H1 (cell line): ENCODE measurements around the gene PDSS1. TPM values are rescaled to one million over a fixed set of nuclear protein-coding genes. Genes with fewer than 3 reads are reported as not detected.

ENCODE experiments used
- CTCF ChIA-PET: fragments of 300-600 bp; sonication (Branson Sonifier 250); formaldehyde crosslinking; loops from one replicate; lab custom pipeline; 2021; ENCODE audit not compliant: partially characterized antibody; lab: Charles Lee
- POLR2A ChIA-PET: fragments of 300-600 bp; sonication (Branson Sonifier 250); formaldehyde crosslinking; loops from one replicate; lab custom pipeline; 2021; ENCODE audit warnings: inconsistent platforms; ENCODE audit not compliant: partially characterized antibody; lab: Charles Lee
- DNase-seq, 2 experiments: peaks; one replicate each; pipeline versions ENCODE4 v3.0.0 to v3.0.0-alpha.2; 2010 to 2022; ENCODE audit warnings: low spot score in 2 of 2, low read depth in 1 of 2, mixed read lengths in 1 of 2
- FAIRE-seq: peaks from 2 replicates; lab custom pipeline; 2011; peaks lifted over from hg19 to GRCh38; lab: Jason Lieb, UNC
- H2AFZ ChIP-seq: 2 replicates; pipeline ENCODE4 v1.8.1; 2012; ENCODE audit warnings: low read length, inconsistent platforms
- H2AK5ac ChIP-seq: 2 replicates; pipeline ENCODE4 v1.6.1; 2013; ENCODE audit warnings: low read depth, low read length
- H2BK120ac ChIP-seq: replicated peaks from 2 replicates; pipeline ENCODE3; 2013; ENCODE audit warnings: low read depth, low read length, inconsistent platforms
- H2BK12ac ChIP-seq: 2 replicates; pipeline ENCODE4 v1.6.1; 2013; ENCODE audit warnings: low read depth, low read length
- H2BK15ac ChIP-seq: 2 replicates; pipeline ENCODE4 v1.6.1; 2013; ENCODE audit warnings: low read length
- H2BK20ac ChIP-seq: 2 replicates; pipeline ENCODE4 v1.6.1; 2013; ENCODE audit warnings: low read length
- H2BK5ac ChIP-seq: 2 replicates; pipeline ENCODE4 v1.6.1; 2013; ENCODE audit warnings: low read depth, low read length
- H3K14ac ChIP-seq: 2 replicates; pipeline ENCODE4 v1.6.1; 2013; ENCODE audit warnings: inconsistent platforms; ENCODE audit not compliant: insufficient read length
- H3K18ac ChIP-seq: 2 replicates; pipeline ENCODE4 v1.6.1; 2013; ENCODE audit warnings: low read length; ENCODE audit errors: extremely low read depth
- H3K23ac ChIP-seq: 2 replicates; pipeline ENCODE4 v1.6.1; 2013; ENCODE audit warnings: inconsistent platforms; ENCODE audit not compliant: insufficient read length
- H3K23me2 ChIP-seq: 2 replicates; pipeline ENCODE4 v1.6.1; 2013; ENCODE audit warnings: low read depth, low read length
- H3K27ac ChIP-seq: 2 replicates; pipeline ENCODE4 v1.6.1; 2011; ENCODE audit warnings: low read depth, low read length, inconsistent platforms
- H3K27me3 ChIP-seq, 4 experiments: replicated peaks in 1 of 4; 1 replicate in 1 of 4; 2 replicates in 3 of 4; pipeline versions ENCODE4 v1.6.1 to v1.8.1; 2011 to 2013; ENCODE audit warnings: low read length in 3 of 4, mild to moderate bottlenecking in 3 of 4, inconsistent platforms in 2 of 4, mixed read lengths in 2 of 4, moderate library complexity in 1 of 4; ENCODE audit not compliant: control insufficient read depth in 3 of 4, insufficient read depth in 3 of 4; ENCODE audit errors: extremely low read depth in 1 of 4
- H3K36me3 ChIP-seq, 4 experiments: 2 replicates each; pipeline versions ENCODE4 v1.6.1 to v1.8.1; 2011 to 2013; ENCODE audit warnings: mild to moderate bottlenecking in 4 of 4, low read length in 3 of 4, moderate library complexity in 2 of 4, control low read depth in 1 of 4, inconsistent platforms in 1 of 4; ENCODE audit not compliant: insufficient read depth in 4 of 4, control insufficient read depth in 2 of 4
- H3K4ac ChIP-seq: replicated peaks from 2 replicates; pipeline ENCODE3; 2013; ENCODE audit warnings: low read length, low read depth, mixed read lengths, inconsistent platforms; ENCODE audit not compliant: insufficient read length
- H3K4me1 ChIP-seq, 4 experiments: replicated peaks in 1 of 4; 1 replicate in 1 of 4; 2 replicates in 3 of 4; pipeline versions ENCODE4 v1.6.1 to v1.8.1; 2011 to 2013; ENCODE audit warnings: low read length in 3 of 4, inconsistent platforms in 2 of 4, mixed read lengths in 1 of 4; ENCODE audit not compliant: insufficient read depth in 4 of 4, control insufficient read depth in 3 of 4
- H3K4me2 ChIP-seq, 2 experiments: 2 replicates each; pipeline versions ENCODE4 v1.6.1 to v1.8.1; 2011 to 2013; ENCODE audit warnings: low read depth in 2 of 2, low read length in 2 of 2, control low read depth in 1 of 2, inconsistent platforms in 1 of 2, mild to moderate bottlenecking in 1 of 2; ENCODE audit not compliant: insufficient read depth in 1 of 2
- H3K4me3 ChIP-seq, 4 experiments: fragments of 200-600, 300-600 bp in 1 of 4; sonication (generic), shearing (Covaris generic), sonication (Bioruptor Twin) in 1 of 4; 2 replicates each; pipeline versions ENCODE4 v1.5.1 to v1.8.1; 2011 to 2016; ENCODE audit warnings: low read length in 4 of 4, low read depth in 3 of 4, control low read depth in 2 of 4, inconsistent platforms in 2 of 4, mild to moderate bottlenecking in 2 of 4, mixed read lengths in 1 of 4, moderate library complexity in 1 of 4; ENCODE audit not compliant: insufficient read depth in 2 of 4; ENCODE audit errors: extremely low read depth in 1 of 4
- H3K56ac ChIP-seq: replicated peaks from 2 replicates; pipeline ENCODE3; 2013; ENCODE audit warnings: low read depth, mild to moderate bottlenecking, mixed read lengths, low read length, inconsistent platforms; ENCODE audit not compliant: insufficient read length
- H3K79me1 ChIP-seq: 2 replicates; pipeline ENCODE4 v1.6.1; 2013; ENCODE audit warnings: low read depth, low read length, control low read depth
- H3K79me2 ChIP-seq, 2 experiments: 2 replicates each; pipeline versions ENCODE4 v1.6.1 to v1.8.1; 2012 to 2013; ENCODE audit warnings: low read length in 2 of 2, mild to moderate bottlenecking in 2 of 2, inconsistent platforms in 1 of 2; ENCODE audit not compliant: insufficient read depth in 2 of 2, control insufficient read depth in 1 of 2
- H3K9ac ChIP-seq, 4 experiments: replicated peaks in 1 of 4; 1 replicate in 1 of 4; 2 replicates in 3 of 4; pipeline versions ENCODE4 v1.6.1 to v1.8.1; 2011 to 2013; ENCODE audit warnings: low read depth in 3 of 4, low read length in 3 of 4, control low read depth in 2 of 4, mild to moderate bottlenecking in 2 of 4, moderate library complexity in 2 of 4, inconsistent platforms in 1 of 4; ENCODE audit errors: extremely low read depth in 1 of 4
- H3K9me3 ChIP-seq, 2 experiments: 2 replicates each; pipeline versions ENCODE4 v1.6.1 to v1.8.1; 2012 to 2013; ENCODE audit warnings: mild to moderate bottlenecking in 2 of 2, moderate library complexity in 2 of 2, control low read depth in 1 of 2, inconsistent platforms in 1 of 2, low read depth in 1 of 2, low read length in 1 of 2, mixed read lengths in 1 of 2; ENCODE audit not compliant: insufficient read depth in 2 of 2
- H4K20me1 ChIP-seq, 2 experiments: replicated peaks in 1 of 2; 2 replicates each; pipeline versions ENCODE3 to v1.8.1; 2011 to 2013; ENCODE audit warnings: inconsistent platforms in 2 of 2, low read length in 2 of 2, mild to moderate bottlenecking in 1 of 2; ENCODE audit not compliant: insufficient read depth in 2 of 2, control insufficient read depth in 1 of 2
- H4K5ac ChIP-seq: 2 replicates; pipeline ENCODE4 v1.6.1; 2013; ENCODE audit warnings: low read length, low read depth, mixed read lengths, inconsistent platforms; ENCODE audit not compliant: insufficient read length
- H4K8ac ChIP-seq: 2 replicates; pipeline ENCODE4 v1.8.0; 2013; ENCODE audit warnings: mild to moderate bottlenecking, moderate library complexity, low read length, inconsistent platforms; ENCODE audit not compliant: insufficient read depth; ENCODE audit errors: extremely low read depth
- H4K91ac ChIP-seq: replicated peaks from 2 replicates; pipeline ENCODE3; 2013; ENCODE audit warnings: low read length, mixed read lengths, inconsistent platforms; ENCODE audit not compliant: insufficient read length
- ASH2L ChIP-seq: fragments of 200-600, 300-600 bp; sonication (generic); IDR thresholded peaks from one replicate; pipeline ENCODE4 v1.7.1; 2017; ENCODE audit warnings: low read length
- BCL11A ChIP-seq, 2 experiments: IDR thresholded peaks; one replicate each; pipeline ENCODE4 v1.6.1; 2011; ENCODE audit warnings: low read depth in 2 of 2, low read length in 2 of 2, mild to moderate bottlenecking in 2 of 2
- CEBPB ChIP-seq: IDR thresholded peaks from 2 replicates; pipeline ENCODE4 v1.6.1; 2012; ENCODE audit warnings: low read depth, low read length
- EZH2 ChIP-seq: fragments of 200-600 bp; sonication (generic); IDR thresholded peaks from 2 replicates; pipeline ENCODE4 v1.7.1; 2012; ENCODE audit warnings: low read depth, mild to moderate bottlenecking, moderate library complexity, low read length, inconsistent platforms; ENCODE audit not compliant: severe bottlenecking
- GTF2F1 ChIP-seq: IDR thresholded peaks from 2 replicates; pipeline ENCODE4 v1.6.1; 2012; ENCODE audit warnings: low read depth, low read length, improper control_type of control experiment, borderline replicate concordance
- HDAC2 ChIP-seq, 2 experiments: fragments of 300-600 bp in 1 of 2; sonication (generic) in 1 of 2; IDR thresholded peaks; 2 replicates each; pipeline ENCODE4 v1.6.1; 2011 to 2012; ENCODE audit warnings: low read depth in 2 of 2, low read length in 2 of 2, mild to moderate bottlenecking in 2 of 2, moderate library complexity in 2 of 2, borderline replicate concordance in 1 of 2, inconsistent platforms in 1 of 2
- JUN ChIP-seq: IDR thresholded peaks from 2 replicates; pipeline ENCODE4 v1.6.1; 2011; ENCODE audit warnings: low read depth, mild to moderate bottlenecking, improper control_type of control experiment, low read length
- MAFK ChIP-seq: IDR thresholded peaks from 2 replicates; pipeline ENCODE4 v1.6.1; 2012; ENCODE audit warnings: low read depth, mild to moderate bottlenecking, improper control_type of control experiment, low read length
- NRF1 ChIP-seq: IDR thresholded peaks from 2 replicates; pipeline ENCODE4 v1.6.1; 2011; ENCODE audit warnings: mild to moderate bottlenecking, low read depth, low read length, improper control_type of control experiment
- POLR2AphosphoS5 ChIP-seq: IDR thresholded peaks from 2 replicates; pipeline ENCODE4 v1.6.1; 2011; ENCODE audit warnings: low read depth, low read length
- SAP30 ChIP-seq: fragments of 300-600 bp; sonication (generic); IDR thresholded peaks from 2 replicates; pipeline ENCODE4 v1.7.1; 2012; ENCODE audit warnings: low read length, moderate library complexity, mild to moderate bottlenecking, inconsistent platforms; ENCODE audit not compliant: insufficient read depth, insufficient replicate concordance
- SRF ChIP-seq: IDR thresholded peaks from 2 replicates; pipeline ENCODE4 v1.6.1; 2011; ENCODE audit warnings: mild to moderate bottlenecking, low read depth, low read length, moderate library complexity
- TAF1 ChIP-seq: IDR thresholded peaks from 2 replicates; pipeline ENCODE4 v1.6.1; 2011; ENCODE audit warnings: mild to moderate bottlenecking, low read depth, low read length
- TBP ChIP-seq: IDR thresholded peaks from 2 replicates; pipeline ENCODE4 v1.6.1; 2011; ENCODE audit warnings: low read depth, low read length, improper control_type of control experiment
- ZNF274 ChIP-seq: IDR thresholded peaks from 2 replicates; pipeline ENCODE4 v1.7.0; 2012; ENCODE audit warnings: low read length, borderline replicate concordance; ENCODE audit errors: extremely low read depth
- WGBS, 2 experiments: shearing (Covaris generic) in 1 of 2; methylation state at CpG; one replicate each; pipeline versions ENCODE4 v1.1.6 to v1.1.7; 2013 to 2015; ENCODE audit warnings: low lambda C conversion rate in 2 of 2, mixed read lengths in 2 of 2, inconsistent platforms in 1 of 2, low coverage in 1 of 2, missing lambda C conversion rate in 1 of 2; ENCODE audit not compliant: insufficient replicate concordance in 2 of 2, insufficient coverage in 1 of 2, insufficient read length in 1 of 2; ENCODE audit errors: extremely low coverage in 1 of 2, missing lambda C conversion rate in 1 of 2; 5-methylcytosine and 5-hydroxymethylcytosine counted together
- polyA plus RNA-seq, 7 experiments: library from polyadenylated mRNA; depleted of rRNA in 3 of 7; stranded (reverse) in 5 of 7; unstranded in 2 of 7; fragments of >200 nt in 5 of 7; fragments of 200-250 nt in 2 of 7; gene quantifications; 1 replicate in 5 of 7; 2 replicates in 1 of 7; 4 replicates in 1 of 7; pipeline versions ENCODE4 v1.2.1 to v1.2.3, GENCODE V29; 2011 to 2013; ENCODE audit warnings: missing spikeins in 2 of 7, mixed read lengths in 2 of 7
- total RNA-seq: library from RNA; stranded (reverse); fragmentation: NEBNext Ultra II Directional; extraction: Animal tissue kit (Norgen Biotek cat#: 25700); gene quantifications from 2 replicates; pipeline ENCODE4 v1.2.1, GENCODE V29; 2021

The PDSS1 gene
- total and polyA plus RNA-seq, 2 of the 8 experiments (the other 6 are each of a cell fraction or from before 2014, with no cell fraction given) = 21.3 to 26.0 TPM

DNA sequence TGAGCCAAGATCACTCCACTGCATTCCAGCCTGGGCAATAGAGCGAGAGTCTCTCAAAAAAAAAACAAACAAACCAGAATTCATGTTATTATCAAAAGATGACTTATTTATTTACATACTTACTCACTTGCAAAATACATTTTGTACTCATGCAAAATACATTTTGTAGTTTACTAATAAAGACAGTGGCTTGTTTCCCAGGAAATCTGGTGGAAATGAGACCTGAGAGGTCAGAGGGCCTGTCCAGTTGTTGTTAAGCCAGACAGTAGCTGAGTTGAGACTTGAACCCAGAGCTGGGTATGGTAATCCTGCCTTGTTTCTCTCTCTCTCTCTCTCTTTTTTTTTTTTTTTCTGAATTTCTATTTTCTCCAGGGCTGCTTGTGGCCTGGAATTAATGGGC, 29.5 kb downstream of the PDSS1 start:
- no peaks in the 10 kb centered on the region for H4K20me1 ChIP-seq
- no peak overlapping the region for H3K18ac ChIP-seq
- no peak overlapping the region for H4K91ac ChIP-seq
- H3K4ac ChIP-seq = no peak overlapping the region
- no peaks in the 10 kb centered on the region for H3K23me2 ChIP-seq
- no peaks in the 10 kb centered on the region for H3K9me3 ChIP-seq
- no peak for FAIRE-seq
- no peak overlapping the region for H3K14ac ChIP-seq
- no peak overlapping the region for H3K9ac ChIP-seq
- H2BK12ac ChIP-seq = no peak overlapping the region
- DNase-seq = no peak
- no peaks in the 10 kb centered on the region for H3K27me3 ChIP-seq
- no peak overlapping the region for H2BK15ac ChIP-seq
- H3K4me2 ChIP-seq = no peak overlapping the region
- no peak overlapping the region for H3K56ac ChIP-seq
- no peak overlapping the region for H3K4me3 ChIP-seq
- POLR2A ChIA-PET = interaction anchor here (1.2 kb wide), 1 partner anchor 155 kb away, joined by 4 read pairs; no protein-coding TSS in a partner anchor
- 0 out of 2 replicates have a peak, but pooled peaks cover 2% of the 10 kb centered on the region for H3K79me1 ChIP-seq
- no peak overlapping the region for H4K5ac ChIP-seq
- H2AFZ ChIP-seq = no peak overlapping the region
- no peak overlapping the region for H2BK120ac ChIP-seq
- H4K8ac ChIP-seq = no peak overlapping the region
- no peak overlapping the region for H2BK20ac ChIP-seq
- no peak overlapping the region for H3K23ac ChIP-seq
- peaks cover 0 to 42% (median 14%) of the 10 kb centered on the region in 4 experiments; a peak in 5 of 8 replicates for H3K36me3 ChIP-seq
- CTCF ChIA-PET = interaction anchor here (0.6 to 8.2 kb wide), 31 partner anchors 8 to 610 kb away, joined by 3 to 147 read pairs (median 4); partner anchors contain the start of genes ABI1 and PDSS1
- no peaks in the 10 kb centered on the region for H3K4me1 ChIP-seq
- no peak overlapping the region for H3K27ac ChIP-seq
- H2BK5ac ChIP-seq = no peak overlapping the region
- 86% methylated on average over 1 of the region's 1 CpG; no CpG with 5 or more reads in 1 of the 2 experiments for WGBS, 2 experiments
- H2AK5ac ChIP-seq = no peak overlapping the region
- no peaks in the 10 kb centered on the region for H3K79me2 ChIP-seq
- TF ChIP-seq ZNF274 (no peak), BCL11A (IDR thresholded peaks at IDR 0.05; ENCODE audit: low read depth in 2 of 2, low read length in 2 of 2) (no peak), TAF1 (no peak), HDAC2 (IDR thresholded peaks at IDR 0.05; ENCODE audit: borderline replicate concordance in 1 of 2, low read depth in 2 of 2, low read length in 2 of 2) (no peak), ASH2L (no peak), MAFK (no peak), POLR2AphosphoS5 (no peak), GTF2F1 (no peak), TBP (no peak), SRF (no peak), NRF1 (no peak), SAP30 (no peak), EZH2 (no peak), CEBPB (no peak), JUN (no peak)
